ENCODE data around the gene XPA.

The XPA gene

GRCh38 chr9:97647996-97648395 is 49.1 kb downstream of the XPA start:
- DNase-seq: no peak

GRCh38 chr9:97645720-97646119 is 51.4 kb downstream of the XPA start:
- DNase-seq: no peak

- no peak for DNase-seq
Observed at GRCh38 chr9:97640325-97640724, 56.8 kb downstream of the XPA start.

DNA sequence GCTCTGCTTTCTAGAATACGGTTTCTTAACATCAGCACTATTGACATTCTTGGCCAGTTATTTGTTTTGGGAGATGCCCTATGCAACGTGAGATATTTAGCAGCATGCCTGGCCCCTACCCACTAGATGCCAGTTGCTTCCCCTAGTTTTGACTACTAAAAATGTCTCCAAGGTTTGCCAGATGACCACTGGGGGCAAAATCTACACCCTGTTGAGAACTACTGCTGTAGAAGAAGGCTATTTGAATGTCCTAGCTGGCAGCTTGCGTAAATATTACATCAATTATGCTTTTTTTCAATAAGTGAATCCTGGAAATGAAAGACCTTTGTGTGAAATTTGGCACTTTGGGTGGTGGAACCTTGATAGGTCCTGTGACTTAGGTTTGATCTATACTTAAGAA is 58.5 kb downstream of the XPA start:
- no peak for DNase-seq

DNA sequence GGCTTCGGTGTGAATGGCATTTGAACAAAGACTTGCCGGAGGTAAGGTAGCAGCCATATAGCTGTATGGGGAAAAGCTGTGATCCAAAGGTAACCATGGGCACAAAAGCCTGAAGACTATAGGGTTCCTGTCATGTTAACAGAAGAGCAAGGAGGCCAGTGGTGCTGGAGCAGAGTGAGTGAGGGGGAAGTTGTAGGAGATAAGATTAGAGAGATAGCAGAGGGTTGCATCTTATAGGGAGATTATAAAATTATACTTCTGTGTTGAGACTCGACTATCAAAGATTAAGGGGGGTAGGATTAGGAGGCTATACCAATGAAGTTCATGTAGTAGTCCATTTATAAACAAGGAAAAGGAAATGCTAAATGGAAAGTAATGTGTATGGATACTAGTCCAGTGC is 60.2 kb downstream of the XPA start:
- DNase-seq: no peak

- no peak for DNase-seq
Observed at GRCh38 chr9:97635026-97635425, 62.1 kb downstream of the XPA start.

- DNase-seq: peak in 1 of 2 donors; percentile 6
Observed at GRCh38 chr9:97633859-97634490, 63.2 kb downstream of the XPA start.

GRCh38 chr9:97632985-97633858 is 63.9 kb downstream of the XPA start, which contains the start of the genes NCBP1 and TSTD2:
Gene NCBP1 (plus strand): TSS chr9:97633821. CDS start chr9:97633882, 61 bp downstream.
Gene TSTD2 (minus strand): TSS chr9:97633368. CDS start chr9:97627562, 5,806 bp downstream.
- DNase-seq: peak; percentile 91 to 92

- DNase-seq: peak in 1 of 2 donors; percentile 21
Observed at GRCh38 chr9:97632248-97632984, 64.7 kb downstream of the XPA start.

DNA sequence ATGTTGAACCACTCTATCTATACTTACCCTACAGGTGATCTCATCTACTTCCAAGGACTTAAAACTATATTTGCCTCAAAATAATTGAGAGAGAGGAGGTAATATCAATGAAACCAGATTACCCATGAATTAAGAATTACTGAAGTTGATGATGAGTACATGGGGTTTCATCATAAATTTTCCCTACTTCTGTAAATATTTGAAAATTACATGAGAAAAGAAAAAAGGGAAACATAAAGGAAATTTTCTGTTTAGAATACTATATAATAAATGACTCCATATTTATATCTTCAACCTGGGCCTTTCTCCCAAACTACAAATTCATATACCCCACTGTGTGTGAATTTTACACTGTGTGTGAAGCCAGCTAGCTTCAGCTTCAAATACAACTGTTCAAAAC is 66.5 kb downstream of the XPA start:
- no peak for DNase-seq

- no peak for DNase-seq
Observed at GRCh38 chr9:97629156-97629555, 68.0 kb downstream of the XPA start.

DNA sequence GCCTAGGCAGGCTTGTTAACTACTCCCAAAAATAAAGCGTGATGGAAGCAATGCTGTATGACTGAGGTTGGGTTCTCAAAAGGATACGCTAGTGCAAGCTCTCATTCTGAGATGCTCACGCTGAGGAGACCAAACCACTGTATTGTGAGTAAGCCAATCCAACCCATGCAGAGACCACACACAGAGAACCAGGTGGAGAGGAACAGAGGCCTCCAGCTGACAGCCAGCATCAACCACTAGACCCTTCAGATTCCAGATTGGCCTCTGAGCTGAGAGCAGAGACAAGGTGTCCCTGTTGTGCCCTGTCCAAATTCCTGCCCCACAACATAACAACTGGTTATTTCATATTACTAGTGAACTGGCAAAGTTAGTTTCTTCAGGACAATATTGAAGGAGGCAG is 68.5 kb downstream of the XPA start:
- no peak for DNase-seq

GRCh38 chr9:97627624-97628023 is 69.5 kb downstream of the XPA start:
- DNase-seq: no peak

DNA sequence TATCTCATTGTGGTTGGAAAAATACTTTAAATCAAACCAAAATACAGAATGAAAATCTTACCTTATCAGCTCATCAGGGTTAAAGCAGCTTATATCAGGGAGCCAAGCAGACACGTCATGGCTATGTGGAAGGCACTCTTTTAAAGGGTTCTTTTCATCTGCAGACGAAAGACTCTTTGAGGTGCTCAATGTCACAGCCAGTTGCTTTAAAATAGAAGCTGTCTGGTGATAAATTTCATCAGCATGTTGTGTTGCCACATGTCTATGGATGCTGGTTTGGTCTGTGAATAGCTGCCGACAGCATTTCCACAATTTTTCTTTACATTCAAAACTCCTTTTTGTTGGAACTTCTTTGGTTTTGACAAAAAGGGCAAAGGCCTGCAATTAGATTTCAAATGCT is 71.5 kb downstream of the XPA start:
- no peak for DNase-seq
